HepG2 (cell line): ENCODE data around the gene ZNF865. TPM values are rescaled to one million over a fixed set of nuclear protein-coding genes. Genes with fewer than 3 reads are reported as not detected.

Source experiments
- ATAC-seq: fragments of 200-7000 bp; cut with Tn5 transposase; 3 replicates; pipeline ENCODE4 v1.9.1; 2020; ENCODE audit warnings: mild to moderate bottlenecking, moderate library complexity
- BruUV-seq: library from RNA; stranded (reverse); fragments of 400-500 nt; replicated peaks from 2 replicates; lab custom pipeline; 2021; lab: Mats Ljungman, UMichigan
- CTCF ChIA-PET: fragments of 300-600 bp; formaldehyde crosslinking; extraction: SDS; loops from one replicate; lab custom pipeline; 2021; ENCODE audit warnings: low total read pairs, inconsistent platforms, low intra/inter-chr PET ratio; lab: Yijun Ruan, JAX
- POLR2A ChIA-PET: fragments of 350-600 bp; sonication (Branson Sonifier 250); formaldehyde crosslinking; loops from one replicate; lab custom pipeline; 2020; ENCODE audit warnings: antibody characterized with exemption, inconsistent platforms; lab: Yijun Ruan, JAX
- DNase-seq: peaks from one replicate; pipeline ENCODE4 v3.0.0-alpha.2; 2015; ENCODE audit warnings: low spot score
- FAIRE-seq: peaks from 3 replicates; lab custom pipeline; 2011; peaks lifted over from hg19 to GRCh38; lab: Jason Lieb, UNC
- H2AFZ ChIP-seq: one replicate; pipeline ENCODE4 v1.6.1; 2011; ENCODE audit warnings: low read length, inconsistent platforms
- H3K27ac ChIP-seq: fragments of 300-600 bp; 3 replicates; pipeline ENCODE4 v1.8.0; 2011; ENCODE audit warnings: mixed run types, mild to moderate bottlenecking, mixed read lengths, low read length, inconsistent platforms; ENCODE audit not compliant: insufficient read depth; ENCODE audit errors: extremely low read length
- H3K27me3 ChIP-seq, 2 experiments: fragments of 200-600 bp in 1 of 2; 2 replicates in 1 of 2; 3 replicates in 1 of 2; pipeline versions ENCODE4 v1.6.0 to v1.8.0; 2011; ENCODE audit warnings: low read length in 2 of 2, mild to moderate bottlenecking in 2 of 2, moderate library complexity in 2 of 2, inconsistent platforms in 1 of 2; ENCODE audit not compliant: insufficient read depth in 2 of 2, control insufficient read depth in 1 of 2
- H3K36me3 ChIP-seq, 2 experiments: fragments of 200-600 bp in 1 of 2; replicated peaks in 1 of 2; 2 replicates in 1 of 2; 3 replicates in 1 of 2; pipeline versions ENCODE4 v1.5.1 to v1.8.0; 2011; ENCODE audit warnings: low read length in 2 of 2, inconsistent platforms in 1 of 2; ENCODE audit not compliant: insufficient read depth in 2 of 2, control insufficient read depth in 1 of 2
- H3K4me1 ChIP-seq: 2 replicates; pipeline ENCODE4 v1.5.1; 2012; ENCODE audit warnings: low read length, inconsistent platforms; ENCODE audit not compliant: insufficient read depth
- H3K4me2 ChIP-seq: 2 replicates; pipeline ENCODE4 v1.6.0; 2011; ENCODE audit warnings: low read depth, low read length, inconsistent platforms
- H3K4me3 ChIP-seq, 3 experiments: fragments of 200-600 bp in 1 of 3; sonication (generic), shearing (Covaris generic) in 1 of 3; replicated peaks in 1 of 3; 2 replicates each; pipeline ENCODE4 v1.5.1; 2011 to 2016; ENCODE audit warnings: low read length in 3 of 3, inconsistent platforms in 2 of 3, low read depth in 2 of 3, mild to moderate bottlenecking in 2 of 3, control low read depth in 1 of 3, mixed read lengths in 1 of 3; ENCODE audit not compliant: insufficient read depth in 1 of 3
- H3K79me2 ChIP-seq: one replicate; pipeline ENCODE4 v1.6.1; 2011; ENCODE audit warnings: low read length, inconsistent platforms; ENCODE audit not compliant: insufficient read depth
- H3K9ac ChIP-seq: 2 replicates; pipeline ENCODE4 v1.6.0; 2011; ENCODE audit warnings: mild to moderate bottlenecking, low read depth, low read length, inconsistent platforms; ENCODE audit not compliant: insufficient read depth
- H3K9me3 ChIP-seq: 2 replicates; pipeline ENCODE4 v1.5.1; 2012; ENCODE audit warnings: mild to moderate bottlenecking, low read length
- H4K20me1 ChIP-seq: 2 replicates; pipeline ENCODE4 v1.6.0; 2011; ENCODE audit warnings: inconsistent platforms, mild to moderate bottlenecking, low read length, moderate library complexity; ENCODE audit not compliant: insufficient read depth
- EEA1 ChIP-seq: sonication (generic); formaldehyde crosslinking; IDR thresholded peaks from 2 replicates; pipeline ENCODE4 v1.5.1; 2020; ENCODE audit warnings: mild to moderate bottlenecking, missing genetic modification reagents, borderline replicate concordance
- KDM5B ChIP-seq: sonication (generic); formaldehyde crosslinking; IDR thresholded peaks from 2 replicates; pipeline ENCODE4 v1.4.0; 2020; ENCODE audit warnings: missing genetic modification reagents, mild to moderate bottlenecking, borderline replicate concordance
- SSRP1 ChIP-seq: IDR thresholded peaks from 2 replicates; pipeline ENCODE4 v1.6.1; 2016; ENCODE audit warnings: control low read depth
- TCF7 ChIP-seq: sonication (generic); IDR thresholded peaks from 2 replicates; pipeline ENCODE4 v1.6.1; 2016; ENCODE audit warnings: antibody characterized with exemption, low read depth
- ZBED4 ChIP-seq: sonication (generic); formaldehyde crosslinking; IDR thresholded peaks from 2 replicates; pipeline ENCODE4 v1.4.0; 2020; ENCODE audit warnings: missing genetic modification reagents, borderline replicate concordance
- ZNF335 ChIP-seq: sonication (generic); formaldehyde crosslinking; IDR thresholded peaks from 2 replicates; pipeline ENCODE4 v1.4.0; 2020; ENCODE audit warnings: missing genetic modification reagents
- WGBS: methylation state at CpG from one replicate; pipeline ENCODE4 v1.1.6; 2017; ENCODE audit warnings: low lambda C conversion rate; 5-methylcytosine and 5-hydroxymethylcytosine counted together
- in situ Hi-C: cut with HindIII; loops from 2 replicates; pipeline ENCODE4 v1.10.0; 2017; ENCODE audit warnings: low pct_unique_long_range_greater_than_20kb; ENCODE audit not compliant: extremely low pct_ligation_motif_present
- intact Hi-C: fragments of 100-400 bp; cut with micrococcal nuclease; formaldehyde crosslinking; loops from one replicate; pipeline ENCODE4 v1.10.0; 2022; ENCODE audit not compliant: unreplicated experiment
- polyA plus RNA-seq, 8 experiments: library from polyadenylated mRNA; depleted of rRNA in 3 of 8; stranded (reverse) in 7 of 8; unstranded in 1 of 8; fragments of >200 nt; fragmentation: Illumina TruSeq in 4 of 8; extraction: Trizol in 4 of 8; gene quantifications; 2 replicates each; pipeline versions ENCODE4 v1.2.1 to v1.2.3, GENCODE V29; 2011 to 2016; ENCODE audit warnings: low read depth in 4 of 8, missing spikeins in 1 of 8, mixed read lengths in 1 of 8; ENCODE audit not compliant: insufficient read depth in 1 of 8
- total RNA-seq, 5 experiments: library from RNA; depleted of rRNA; stranded (reverse); fragments of >200 nt; fragmentation: Illumina TruSeq; extraction: Trizol; gene quantifications; 2 replicates each; pipeline ENCODE4 v1.2.3, GENCODE V29; 2016; ENCODE audit warnings: low read depth in 1 of 5
- TF ChIP-seq, protein P1 (sequence below): sonication (generic); formaldehyde crosslinking; IDR thresholded peaks from 2 replicates; pipeline ENCODE4 v1.4.0; 2020; ENCODE audit warnings: missing genetic modification reagents, mild to moderate bottlenecking, borderline replicate concordance
- TF ChIP-seq, protein P2 (sequence below): IDR thresholded peaks from 2 replicates; pipeline ENCODE4 v1.6.1; 2012; ENCODE audit warnings: low read depth, low read length, improper control_type of control experiment
- TF ChIP-seq, protein P3 (sequence below): sonication (generic); formaldehyde crosslinking; IDR thresholded peaks from 2 replicates; pipeline ENCODE4 v1.5.0; 2020; ENCODE audit warnings: mild to moderate bottlenecking, missing genetic modification reagents, borderline replicate concordance

Gene ZNF865
- total and polyA plus RNA-seq, 2 of the 13 experiments (the other 11 are each of a cell fraction or from before 2014, with no cell fraction given), result 0.93 to 1.0 TPM

- ATAC-seq (peak; percentile 86), DNase-seq (peak; percentile 93), FAIRE-seq (peak; percentile 92)
- ChIA-PET POLR2A (interaction anchor here (1.7 to 5.3 kb wide), 2 partner anchors 13 to 40 kb away, joined by 4 to 66 read pairs; partner anchors contain the start of genes FIZ1 and ZNF524), CTCF (no interaction called here)
- Histone ChIP-seq H3K4me2 (peak overlapping the region; percentile 89), H3K9me3 (no peaks in the 10 kb centered on the region), H3K4me1 (peaks cover 34% of the 10 kb centered on the region), H3K4me3 (peak overlapping the region; percentile 25 to 88 (median 51)), H4K20me1 (no peaks in the 10 kb centered on the region), H3K27ac (peak overlapping the region; percentile 41), H2AFZ (no peak overlapping the region), H3K9ac (peak overlapping the region; percentile 3; the same call in 1 of the 2 replicates), H3K36me3 (no peaks in the 10 kb centered on the region), H3K79me2 (no peaks in the 10 kb centered on the region), H3K27me3 (no peaks in the 10 kb centered on the region; a peak in 1 of 5 replicates)
- no TSS peak for BruUV-seq
- in situ Hi-C loops (no loop called here), intact Hi-C loops (loop anchor here (2.0 to 10.0 kb wide), 3 partner anchors 14 to 72 kb away; partner anchors contain the start of gene ZNF524)
- WGBS, result 2% methylated on average over 18 of the region's 40 CpGs
- TF ChIP-seq ZNF335 (CRISPR knock-in tag) (no peak), TCF7 (no peak), EEA1 (CRISPR knock-in tag) (no peak), KDM5B (no peak), ZBED4 (CRISPR knock-in tag) (no peak), SSRP1 (no peak)
- TF ChIP-seq, protein P1, sequence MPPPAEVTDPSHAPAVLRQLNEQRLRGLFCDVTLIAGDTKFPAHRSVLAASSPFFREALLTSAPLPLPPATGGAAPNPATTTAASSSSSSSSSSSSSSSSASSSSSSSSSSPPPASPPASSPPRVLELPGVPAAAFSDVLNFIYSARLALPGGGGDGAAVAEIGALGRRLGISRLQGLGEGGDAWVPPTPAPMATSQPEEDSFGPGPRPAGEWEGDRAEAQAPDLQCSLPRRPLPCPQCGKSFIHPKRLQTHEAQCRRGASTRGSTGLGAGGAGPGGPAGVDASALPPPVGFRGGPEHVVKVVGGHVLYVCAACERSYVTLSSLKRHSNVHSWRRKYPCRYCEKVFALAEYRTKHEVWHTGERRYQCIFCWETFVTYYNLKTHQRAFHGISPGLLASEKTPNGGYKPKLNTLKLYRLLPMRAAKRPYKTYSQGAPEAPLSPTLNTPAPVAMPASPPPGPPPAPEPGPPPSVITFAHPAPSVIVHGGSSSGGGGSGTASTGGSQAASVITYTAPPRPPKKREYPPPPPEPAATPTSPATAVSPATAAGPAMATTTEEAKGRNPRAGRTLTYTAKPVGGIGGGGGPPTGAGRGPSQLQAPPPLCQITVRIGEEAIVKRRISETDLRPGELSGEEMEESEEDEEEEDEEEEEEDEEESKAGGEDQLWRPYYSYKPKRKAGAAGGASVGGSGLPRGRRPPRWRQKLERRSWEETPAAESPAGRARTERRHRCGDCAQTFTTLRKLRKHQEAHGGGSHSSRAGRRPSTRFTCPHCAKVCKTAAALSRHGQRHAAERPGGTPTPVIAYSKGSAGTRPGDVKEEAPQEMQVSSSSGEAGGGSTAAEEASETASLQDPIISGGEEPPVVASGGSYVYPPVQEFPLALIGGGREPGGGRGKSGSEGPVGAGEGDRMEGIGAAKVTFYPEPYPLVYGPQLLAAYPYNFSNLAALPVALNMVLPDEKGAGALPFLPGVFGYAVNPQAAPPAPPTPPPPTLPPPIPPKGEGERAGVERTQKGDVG, result no peak
- TF ChIP-seq, protein P2, sequence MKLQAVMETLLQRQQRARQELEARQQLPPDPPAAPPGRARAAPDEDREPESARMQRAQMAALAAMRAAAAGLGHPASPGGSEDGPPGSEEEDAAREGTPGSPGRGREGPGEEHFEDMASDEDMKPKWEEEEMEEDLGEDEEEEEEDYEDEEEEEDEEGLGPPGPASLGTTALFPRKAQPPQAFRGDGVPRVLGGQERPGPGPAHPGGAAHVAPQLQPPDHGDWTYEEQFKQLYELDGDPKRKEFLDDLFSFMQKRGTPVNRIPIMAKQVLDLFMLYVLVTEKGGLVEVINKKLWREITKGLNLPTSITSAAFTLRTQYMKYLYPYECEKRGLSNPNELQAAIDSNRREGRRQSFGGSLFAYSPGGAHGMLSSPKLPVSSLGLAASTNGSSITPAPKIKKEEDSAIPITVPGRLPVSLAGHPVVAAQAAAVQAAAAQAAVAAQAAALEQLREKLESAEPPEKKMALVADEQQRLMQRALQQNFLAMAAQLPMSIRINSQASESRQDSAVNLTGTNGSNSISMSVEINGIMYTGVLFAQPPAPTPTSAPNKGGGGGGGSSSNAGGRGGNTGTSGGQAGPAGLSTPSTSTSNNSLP, result no peak
- TF ChIP-seq, protein P3, sequence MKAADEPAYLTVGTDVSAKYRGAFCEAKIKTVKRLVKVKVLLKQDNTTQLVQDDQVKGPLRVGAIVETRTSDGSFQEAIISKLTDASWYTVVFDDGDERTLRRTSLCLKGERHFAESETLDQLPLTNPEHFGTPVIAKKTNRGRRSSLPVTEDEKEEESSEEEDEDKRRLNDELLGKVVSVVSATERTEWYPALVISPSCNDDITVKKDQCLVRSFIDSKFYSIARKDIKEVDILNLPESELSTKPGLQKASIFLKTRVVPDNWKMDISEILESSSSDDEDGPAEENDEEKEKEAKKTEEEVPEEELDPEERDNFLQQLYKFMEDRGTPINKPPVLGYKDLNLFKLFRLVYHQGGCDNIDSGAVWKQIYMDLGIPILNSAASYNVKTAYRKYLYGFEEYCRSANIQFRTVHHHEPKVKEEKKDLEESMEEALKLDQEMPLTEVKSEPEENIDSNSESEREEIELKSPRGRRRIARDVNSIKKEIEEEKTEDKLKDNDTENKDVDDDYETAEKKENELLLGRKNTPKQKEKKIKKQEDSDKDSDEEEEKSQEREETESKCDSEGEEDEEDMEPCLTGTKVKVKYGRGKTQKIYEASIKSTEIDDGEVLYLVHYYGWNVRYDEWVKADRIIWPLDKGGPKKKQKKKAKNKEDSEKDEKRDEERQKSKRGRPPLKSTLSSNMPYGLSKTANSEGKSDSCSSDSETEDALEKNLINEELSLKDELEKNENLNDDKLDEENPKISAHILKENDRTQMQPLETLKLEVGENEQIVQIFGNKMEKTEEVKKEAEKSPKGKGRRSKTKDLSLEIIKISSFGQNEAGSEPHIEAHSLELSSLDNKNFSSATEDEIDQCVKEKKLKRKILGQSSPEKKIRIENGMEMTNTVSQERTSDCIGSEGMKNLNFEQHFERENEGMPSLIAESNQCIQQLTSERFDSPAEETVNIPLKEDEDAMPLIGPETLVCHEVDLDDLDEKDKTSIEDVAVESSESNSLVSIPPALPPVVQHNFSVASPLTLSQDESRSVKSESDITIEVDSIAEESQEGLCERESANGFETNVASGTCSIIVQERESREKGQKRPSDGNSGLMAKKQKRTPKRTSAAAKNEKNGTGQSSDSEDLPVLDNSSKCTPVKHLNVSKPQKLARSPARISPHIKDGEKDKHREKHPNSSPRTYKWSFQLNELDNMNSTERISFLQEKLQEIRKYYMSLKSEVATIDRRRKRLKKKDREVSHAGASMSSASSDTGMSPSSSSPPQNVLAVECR (CRISPR knock-in tag), result peak; percentile 43; the same call in 1 of the 2 replicates
These were observed 18.3 kb upstream of the ZNF865 start for GRCh38 chr19:55586976-55587668.
